Fibroblast of villous mesenchyme (primary cell): ENCODE measurements around the gene STAC. TPM values are rescaled to one million over a fixed set of nuclear protein-coding genes. Genes with fewer than 3 reads are reported as not detected.

Source experiments
- DNase-seq: peaks from one replicate; pipeline ENCODE4 v3.0.0-alpha.2; 2010; ENCODE audit warnings: low read depth
- H3K4me3 ChIP-seq: 2 replicates; pipeline ENCODE4 v1.5.1; 2011; ENCODE audit warnings: low read depth, mild to moderate bottlenecking, low read length
- total RNA-seq: library from RNA; depleted of rRNA; stranded (reverse); fragments of >200 nt; gene quantifications from 2 replicates; pipeline ENCODE4 v1.2.3, GENCODE V29; 2012
- TF ChIP-seq, protein P1 (sequence below): IDR thresholded peaks from 2 replicates; pipeline ENCODE4 v1.5.1; 2012; ENCODE audit warnings: low read depth, mild to moderate bottlenecking, low read length; ENCODE audit not compliant: insufficient read depth

The STAC gene
- total RNA-seq, 1 donor: 0.43 TPM

- no peak overlapping the region for H3K4me3 ChIP-seq
- no peak for DNase-seq
Measured at GRCh38 chr3:36393563-36393962, 13.3 kb downstream of the STAC start.

DNA sequence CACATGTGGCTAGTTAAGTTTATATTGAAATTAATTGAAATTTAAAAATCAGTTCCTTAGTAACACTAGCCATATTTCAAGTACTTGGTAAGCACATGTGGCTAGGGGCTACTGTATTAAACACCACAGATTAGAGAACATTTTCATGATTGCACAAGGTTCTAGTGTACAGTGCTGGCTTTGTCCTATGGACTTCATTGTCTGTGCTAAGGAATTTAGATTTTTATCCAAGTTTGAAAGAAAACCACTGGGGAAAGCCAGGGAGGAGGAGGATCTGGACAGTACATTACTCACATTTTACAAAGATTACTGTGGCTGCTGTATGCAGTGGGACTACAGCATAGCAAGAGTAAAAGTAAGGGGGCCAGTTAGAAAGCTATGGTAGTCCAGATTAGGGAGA, 13.9 kb downstream of the STAC start:
- no peak for DNase-seq
- no peak overlapping the region for H3K4me3 ChIP-seq
- TF ChIP-seq, protein P1, sequence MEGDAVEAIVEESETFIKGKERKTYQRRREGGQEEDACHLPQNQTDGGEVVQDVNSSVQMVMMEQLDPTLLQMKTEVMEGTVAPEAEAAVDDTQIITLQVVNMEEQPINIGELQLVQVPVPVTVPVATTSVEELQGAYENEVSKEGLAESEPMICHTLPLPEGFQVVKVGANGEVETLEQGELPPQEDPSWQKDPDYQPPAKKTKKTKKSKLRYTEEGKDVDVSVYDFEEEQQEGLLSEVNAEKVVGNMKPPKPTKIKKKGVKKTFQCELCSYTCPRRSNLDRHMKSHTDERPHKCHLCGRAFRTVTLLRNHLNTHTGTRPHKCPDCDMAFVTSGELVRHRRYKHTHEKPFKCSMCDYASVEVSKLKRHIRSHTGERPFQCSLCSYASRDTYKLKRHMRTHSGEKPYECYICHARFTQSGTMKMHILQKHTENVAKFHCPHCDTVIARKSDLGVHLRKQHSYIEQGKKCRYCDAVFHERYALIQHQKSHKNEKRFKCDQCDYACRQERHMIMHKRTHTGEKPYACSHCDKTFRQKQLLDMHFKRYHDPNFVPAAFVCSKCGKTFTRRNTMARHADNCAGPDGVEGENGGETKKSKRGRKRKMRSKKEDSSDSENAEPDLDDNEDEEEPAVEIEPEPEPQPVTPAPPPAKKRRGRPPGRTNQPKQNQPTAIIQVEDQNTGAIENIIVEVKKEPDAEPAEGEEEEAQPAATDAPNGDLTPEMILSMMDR: no peak

More at GRCh38 chr3:36393563-36393962, 13.3 kb downstream of the STAC start:
- TF ChIP-seq, protein P1: no peak

DNA sequence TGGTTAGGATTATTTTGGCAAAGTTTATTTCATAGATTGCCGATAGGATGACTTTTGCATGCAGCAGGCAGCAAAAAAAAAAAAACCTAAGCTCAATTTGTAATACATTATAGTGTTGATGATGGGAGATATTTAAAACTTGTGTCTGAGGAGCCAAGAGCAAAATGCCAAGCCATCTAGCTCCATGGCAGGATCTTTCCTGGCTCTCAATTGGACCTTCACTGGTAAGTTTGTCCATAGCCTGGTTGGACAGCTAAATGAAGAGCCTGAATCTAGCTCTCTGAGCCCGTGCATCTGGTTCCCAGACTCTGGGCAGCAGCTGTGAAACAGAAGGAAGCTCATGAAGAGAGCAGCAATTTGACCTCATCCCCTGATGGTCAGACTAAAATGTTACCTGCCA, 17.5 kb downstream of the STAC start:
- DNase-seq: peak; percentile 1
- H3K4me3 ChIP-seq: no peak overlapping the region
- TF ChIP-seq, protein P1: no peak

GRCh38 chr3:36399933-36400332, 19.6 kb downstream of the STAC start:
- TF ChIP-seq, protein P1: no peak
- DNase-seq: no peak
- no peak overlapping the region for H3K4me3 ChIP-seq

- H3K4me3 ChIP-seq: no peak overlapping the region
- TF ChIP-seq, protein P1: no peak
- no peak for DNase-seq
Measured at GRCh38 chr3:36401056-36401455, 20.8 kb downstream of the STAC start.

DNA sequence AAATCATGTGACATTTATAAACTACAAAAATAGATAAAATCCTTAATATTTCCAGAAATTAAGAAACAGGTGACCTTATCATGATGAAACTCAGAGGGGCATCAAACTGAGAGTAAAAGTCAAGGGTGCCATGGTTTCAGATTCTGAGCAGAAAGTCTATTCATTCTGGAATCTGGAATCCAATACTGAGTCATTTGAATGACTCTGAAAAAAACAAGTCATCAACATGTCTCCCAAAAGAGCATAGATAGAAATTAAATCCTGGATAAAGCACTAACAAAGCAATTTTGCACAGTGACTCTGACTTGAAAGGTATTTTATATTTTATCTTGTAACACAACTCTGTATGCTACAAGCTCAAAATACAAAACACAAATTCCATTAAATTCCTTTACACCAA, 23.4 kb downstream of the STAC start:
- no peak for DNase-seq
- H3K4me3 ChIP-seq: no peak overlapping the region
- TF ChIP-seq, protein P1: no peak

DNA sequence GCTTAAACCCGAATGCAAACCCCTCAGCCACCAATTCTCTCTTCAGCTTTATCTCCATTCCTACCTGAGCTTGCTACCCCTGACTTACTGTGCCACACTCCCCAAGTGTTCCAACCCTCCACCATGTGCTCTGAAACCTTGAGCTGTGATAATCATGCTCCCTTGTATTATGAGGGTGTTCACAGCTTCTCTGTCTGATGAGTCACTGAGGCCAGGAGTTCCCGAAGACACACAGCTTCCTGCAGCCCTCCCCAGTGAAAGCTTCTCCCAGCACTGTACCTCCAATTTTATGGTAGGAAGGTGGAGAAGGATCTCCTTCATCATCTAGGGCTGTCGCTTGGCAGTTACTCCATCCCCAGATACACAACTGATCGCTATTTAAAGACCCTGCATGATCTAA, 24.9 kb downstream of the STAC start:
- no peak overlapping the region for H3K4me3 ChIP-seq
- TF ChIP-seq, protein P1: no peak
- no peak for DNase-seq
